ENCODE data around the gene MYF6. TPM values are rescaled to one million over a fixed set of nuclear protein-coding genes. Genes with fewer than 3 reads are reported as not detected.

MYF6 gene
- total RNA-seq, 2 experiments from 2014 or later: not detected

DNA sequence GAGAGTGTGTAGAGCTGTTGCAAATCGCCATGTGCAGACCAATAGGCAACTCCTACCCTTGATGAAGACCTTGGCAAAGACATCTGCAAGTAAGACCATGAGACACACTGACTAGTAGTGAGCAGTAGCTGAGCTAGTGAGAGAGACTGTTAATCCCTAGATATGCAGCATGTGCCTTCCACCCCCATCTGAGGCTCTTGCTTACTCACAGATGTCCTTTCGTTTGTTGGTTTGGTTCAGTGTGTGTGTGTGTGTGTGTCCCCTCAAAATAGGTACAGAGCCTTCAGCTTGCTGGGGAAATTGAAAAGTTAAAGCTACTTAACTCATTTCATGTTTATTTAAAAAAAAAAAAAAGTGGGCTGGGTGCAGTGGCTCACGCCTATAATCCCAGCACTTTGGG is 46.8 kb downstream of the MYF6 start:
- Mint-ChIP-seq H3K27me3 (no peaks in the 10 kb centered on the region), H3K4me1 (no peaks in the 10 kb centered on the region), H3K4me3 (no peak overlapping the region), H3K27ac (no peak overlapping the region), H3K9me3 (ENCODE audit: low read depth) (no peaks in the 10 kb centered on the region), H3K36me3 (no peaks in the 10 kb centered on the region)
- ATAC-seq (no peak), DNase-seq (no peak)
- CTCF ChIA-PET: no interaction called here

DNA sequence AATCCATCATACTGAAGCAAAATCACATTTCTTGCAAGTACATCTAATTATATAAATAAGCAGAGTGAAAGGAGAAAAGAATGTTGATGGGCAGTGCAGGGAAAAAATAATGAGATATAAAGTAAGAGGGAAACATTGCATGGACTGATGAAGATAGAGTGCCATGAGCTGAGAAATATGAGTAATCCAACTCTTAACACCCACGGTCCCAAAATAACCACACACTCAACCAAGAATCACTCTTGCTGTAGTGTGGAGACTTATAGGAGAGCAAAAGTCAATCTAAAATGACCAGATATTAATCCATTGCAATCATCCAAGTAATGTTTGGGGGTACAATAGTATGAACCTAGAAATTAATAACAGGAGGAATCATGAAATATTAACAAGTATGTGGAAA is 49.4 kb downstream of the MYF6 start:
- Mint-ChIP-seq H3K27me3 (no peaks in the 10 kb centered on the region), H3K36me3 (no peaks in the 10 kb centered on the region), H3K27ac (no peak overlapping the region), H3K4me1 (no peaks in the 10 kb centered on the region), H3K9me3 (ENCODE audit: low read depth) (no peaks in the 10 kb centered on the region), H3K4me3 (no peak overlapping the region)
- CTCF ChIA-PET: no interaction called here
- ATAC-seq: no peak
- DNase-seq: no peak

Other genes with a start within 250 kb of the MYF6 start
- gene MYF5, start 9.3 kb downstream of the MYF6 start, total RNA-seq: not detected
- gene LIN7A, start 230.3 kb downstream of the MYF6 start, total RNA-seq: under 1 TPM in 1 of 2 experiments, not detected in 1; 0.63 TPM

Measured in activated CD8-positive, alpha-beta memory T cell treated with anti-CD3 and anti-CD28 coated beads, Interleukin-2, amount 10 ng/mL, durations not matched to agents 7 days and 5 days (primary cell).